ENCODE measurements around the gene ZBTB8B.
"Not testable (repeated sequence)": the region's sequence is repeated elsewhere in the genome, so short reads cannot be mapped to it uniquely, and the experiment has no call there.

ZBTB8B gene

DNA sequence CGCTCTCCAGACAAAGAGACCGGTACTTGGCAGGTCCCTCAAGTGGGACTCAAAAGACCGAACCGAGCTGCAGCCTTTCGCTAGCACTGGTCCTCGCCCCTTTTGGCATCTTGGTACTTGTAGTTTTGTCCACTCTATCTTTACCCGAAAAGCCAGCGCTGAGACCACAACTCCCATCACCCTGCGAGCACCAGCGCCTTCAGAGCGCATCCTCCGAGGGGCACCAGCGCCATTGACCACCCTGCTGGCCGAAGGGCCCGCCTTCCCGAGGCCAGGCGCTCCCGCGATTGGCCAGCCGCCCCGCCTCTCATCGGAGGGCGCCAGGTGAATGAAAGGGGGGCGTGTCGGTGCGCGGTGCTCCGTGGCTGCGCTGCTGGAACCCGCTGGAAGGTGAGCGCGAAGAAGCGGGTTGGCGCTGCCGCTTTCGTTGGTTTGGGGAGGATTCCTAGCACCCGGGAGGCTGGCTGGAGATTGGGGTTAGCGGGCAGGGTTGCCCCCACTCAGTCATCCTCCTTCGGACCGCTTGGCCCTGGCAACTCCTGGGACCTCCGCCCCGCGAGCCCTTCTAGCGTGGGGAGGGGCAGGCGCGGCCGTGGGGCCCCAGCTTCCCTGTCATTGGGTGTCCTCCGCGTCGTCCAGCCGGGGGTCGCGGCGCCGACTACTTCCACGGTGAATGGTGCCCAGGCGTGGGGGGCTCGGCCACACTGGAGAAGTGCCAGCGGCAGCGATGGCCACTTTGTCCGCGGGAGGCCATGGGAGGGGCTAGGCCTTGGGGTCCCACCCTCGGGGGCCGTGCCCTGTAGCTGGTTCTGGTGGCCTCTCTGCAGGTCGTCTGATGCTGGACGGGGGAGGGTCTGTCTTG lies at the start of gene ZBTB8B:
Gene ZBTB8B, plus strand, starts transcription at position 357 of the 862 bp plus-strand sequence. CDS start 5,553 bp downstream, outside the sequence.
- DNase-seq: no peak

GRCh38 chr1:32421775-32422174 lies 43.1 kb upstream of the ZBTB8B start:
- no peak for DNase-seq

- no peak for DNase-seq
Measured at GRCh38 chr1:32426489-32427255, 38.2 kb upstream of the ZBTB8B start.

DNA sequence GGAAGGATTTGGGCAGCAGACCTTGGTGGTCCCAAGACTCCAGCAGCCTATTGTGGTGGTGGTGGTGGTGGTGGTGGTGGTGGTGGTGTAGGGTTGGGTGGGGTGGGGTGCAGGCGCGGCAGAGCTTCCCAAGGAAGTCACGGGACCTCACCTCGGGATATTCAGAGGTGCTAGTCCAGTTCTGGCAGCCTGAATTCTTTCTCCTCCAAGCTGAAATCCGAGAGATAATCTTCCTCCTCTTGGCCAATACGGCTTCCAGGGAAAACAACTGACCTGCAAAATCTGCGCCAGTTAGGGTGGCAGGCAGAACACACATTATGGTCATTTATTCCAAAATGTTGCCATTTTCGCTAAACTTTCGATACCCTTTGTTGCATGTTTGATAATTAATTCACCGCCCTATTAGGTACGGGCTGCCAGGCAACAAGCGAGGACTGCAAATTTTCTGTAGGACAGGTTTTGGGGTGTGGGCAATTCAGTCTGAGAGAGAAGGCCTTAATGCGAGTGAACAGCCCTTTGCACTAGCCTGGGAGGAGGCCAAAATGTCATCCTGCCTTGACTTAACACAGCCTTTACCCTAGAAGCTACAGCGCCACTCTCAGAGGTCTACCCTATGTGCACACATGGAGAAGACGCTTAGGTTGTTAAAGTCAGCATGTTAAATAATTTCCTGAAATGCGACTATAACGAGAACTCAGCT lies 37.5 kb upstream of the ZBTB8B start:
- no peak for DNase-seq

DNA sequence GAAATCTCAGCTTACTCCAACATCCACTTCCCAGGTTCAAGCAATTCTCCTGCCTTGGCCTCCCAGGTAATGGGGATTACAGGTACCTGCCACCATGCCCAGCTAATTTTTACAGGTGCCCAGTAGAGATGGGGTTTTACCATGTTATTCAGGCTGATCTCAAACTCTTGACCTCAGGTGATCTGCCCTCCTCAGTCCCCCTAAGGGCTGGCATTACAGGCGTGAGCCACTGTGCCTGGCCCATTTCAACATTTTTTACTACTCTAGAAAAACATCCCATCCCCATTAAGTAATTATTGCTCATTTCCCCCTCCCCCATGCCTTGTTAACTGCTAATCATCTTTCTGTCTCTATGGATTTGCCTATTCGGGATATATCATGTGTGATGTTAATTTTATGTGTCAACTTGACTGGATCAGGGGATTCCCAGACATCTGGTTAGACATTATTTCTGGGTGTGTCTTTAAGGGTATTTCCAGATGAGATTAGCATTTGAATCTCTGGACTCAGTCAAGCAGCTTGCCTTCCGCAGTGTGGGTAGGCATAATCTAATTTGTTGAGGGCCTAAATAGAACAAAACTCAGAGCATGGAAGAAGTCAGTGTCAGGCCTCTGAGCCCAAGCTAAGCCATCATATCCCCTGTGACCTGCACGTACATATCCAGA lies 33.0 kb upstream of the ZBTB8B start:
- peak; percentile 7 for DNase-seq

DNA sequence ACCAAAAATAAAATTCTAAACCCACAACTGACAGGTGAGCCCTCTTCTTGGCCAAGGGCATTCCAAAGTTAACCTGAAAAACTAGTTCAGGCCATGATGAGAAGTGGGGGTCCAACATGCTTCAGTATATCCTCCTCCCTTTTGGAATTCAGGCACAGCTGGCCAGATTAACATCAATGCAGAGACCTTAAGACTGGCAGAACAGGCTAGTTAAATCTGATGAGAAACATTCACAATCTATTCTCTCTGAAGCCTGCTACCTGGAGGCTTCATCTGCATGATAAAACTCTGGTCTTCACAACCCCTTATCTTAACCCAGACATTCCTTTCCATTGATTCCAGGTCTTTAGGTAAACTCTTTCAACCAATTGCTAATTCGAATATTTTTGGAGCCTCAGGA lies 26.7 kb upstream of the ZBTB8B start:
- DNase-seq: no peak

DNA sequence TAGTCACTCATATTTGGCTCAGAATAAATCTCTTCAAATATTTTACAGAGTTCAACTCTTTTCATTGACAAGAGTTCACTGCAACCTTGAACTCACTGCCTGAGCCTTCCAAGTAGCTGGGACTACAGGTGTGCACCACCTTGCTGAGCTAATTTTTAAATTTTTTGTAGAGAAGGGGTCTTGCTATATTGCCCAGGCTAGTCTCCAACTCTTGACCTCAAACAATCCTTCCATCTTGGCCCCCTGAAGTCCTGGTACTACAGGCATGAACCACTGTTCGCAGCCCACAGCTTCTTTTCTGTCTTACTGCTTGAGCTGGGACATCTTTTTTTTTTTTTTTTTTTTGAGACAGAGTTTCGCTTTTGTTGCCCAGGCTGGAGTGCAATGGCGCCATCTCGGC lies 26.1 kb upstream of the ZBTB8B start:
- DNase-seq: not testable (repeated sequence)

GRCh38 chr1:32441467-32441866 lies 23.4 kb upstream of the ZBTB8B start:
- not testable (repeated sequence) for DNase-seq

- no peak for DNase-seq
Measured at GRCh38 chr1:32447469-32448185, 17.2 kb upstream of the ZBTB8B start.

GRCh38 chr1:32448186-32448772 lies 16.6 kb upstream of the ZBTB8B start:
- DNase-seq: peak; percentile 62

DNA sequence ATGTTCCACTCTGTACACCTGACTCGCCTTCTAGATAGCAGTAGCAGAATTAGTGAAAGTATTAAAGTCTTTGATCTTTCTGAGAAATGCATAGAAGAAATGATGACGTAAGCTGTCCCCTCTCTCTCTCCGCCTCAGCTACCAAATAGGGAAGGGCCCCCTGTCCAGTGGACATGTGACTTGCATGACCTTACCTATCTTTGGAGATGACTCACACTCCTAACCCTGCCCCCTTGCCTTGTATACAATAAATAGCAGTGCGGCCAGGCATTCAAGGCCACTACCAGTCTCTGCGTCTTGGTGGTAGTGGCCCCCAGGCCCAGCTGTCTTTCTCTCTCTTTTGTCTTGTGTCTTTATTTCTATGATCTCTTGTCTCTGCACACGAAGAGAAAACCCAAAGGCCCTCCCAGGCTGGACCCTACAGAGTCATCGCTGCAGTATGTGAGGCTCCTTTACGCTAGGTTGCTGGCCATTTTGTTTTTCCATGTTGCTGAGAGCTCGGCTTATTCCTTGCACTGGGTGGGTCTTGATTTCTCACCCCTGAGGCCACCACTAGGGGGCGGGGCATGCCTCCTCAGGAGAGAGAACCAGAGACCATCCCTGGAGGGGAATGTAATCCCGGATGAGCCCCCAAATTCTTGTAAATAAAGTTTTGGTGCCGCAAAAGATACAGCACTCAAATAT lies 16.0 kb upstream of the ZBTB8B start:
- DNase-seq: no peak

DNA sequence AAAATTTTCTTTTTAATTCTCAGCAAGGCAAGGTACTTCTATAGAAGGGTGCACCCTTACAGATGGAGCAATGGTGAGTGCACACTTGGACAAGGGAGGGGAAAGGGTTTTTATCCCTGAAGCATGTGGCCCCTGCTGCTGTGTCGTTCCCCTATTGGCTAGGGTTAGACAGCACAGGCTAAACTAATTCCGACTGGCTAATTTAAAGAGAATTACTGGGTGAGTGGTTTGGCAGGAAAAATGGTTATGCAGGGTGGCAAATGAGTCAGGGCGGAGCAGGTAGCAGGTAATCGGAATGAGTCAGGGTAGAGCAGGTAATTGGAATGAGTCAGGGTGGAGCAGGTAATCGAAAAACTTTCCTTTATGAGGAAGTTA lies 15.4 kb upstream of the ZBTB8B start:
- not testable (repeated sequence) for DNase-seq

- DNase-seq: no peak
Measured at GRCh38 chr1:32454726-32455125, 10.1 kb upstream of the ZBTB8B start.

- no peak for DNase-seq
Measured at GRCh38 chr1:32455958-32456357, 8.9 kb upstream of the ZBTB8B start.

DNA sequence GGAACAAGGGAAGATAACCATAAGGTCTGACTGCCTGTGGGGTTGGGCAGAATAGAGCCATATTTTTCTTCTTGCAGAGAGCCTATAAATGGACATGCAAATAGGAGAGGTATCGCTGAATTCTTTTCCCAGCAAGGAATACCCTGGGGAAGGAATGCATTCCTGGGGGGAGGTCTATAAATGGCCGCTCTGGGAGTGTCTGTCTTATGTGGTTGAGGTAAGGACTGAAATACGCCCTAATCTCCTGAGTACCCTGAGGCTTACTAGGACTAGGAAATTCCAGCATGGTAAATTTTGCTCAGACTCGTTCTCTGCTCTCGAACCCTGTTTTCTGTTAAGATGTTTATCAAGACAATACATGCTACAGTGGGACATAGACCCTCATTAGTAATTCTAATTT lies 6.1 kb upstream of the ZBTB8B start:
- DNase-seq: not testable (repeated sequence)

DNA sequence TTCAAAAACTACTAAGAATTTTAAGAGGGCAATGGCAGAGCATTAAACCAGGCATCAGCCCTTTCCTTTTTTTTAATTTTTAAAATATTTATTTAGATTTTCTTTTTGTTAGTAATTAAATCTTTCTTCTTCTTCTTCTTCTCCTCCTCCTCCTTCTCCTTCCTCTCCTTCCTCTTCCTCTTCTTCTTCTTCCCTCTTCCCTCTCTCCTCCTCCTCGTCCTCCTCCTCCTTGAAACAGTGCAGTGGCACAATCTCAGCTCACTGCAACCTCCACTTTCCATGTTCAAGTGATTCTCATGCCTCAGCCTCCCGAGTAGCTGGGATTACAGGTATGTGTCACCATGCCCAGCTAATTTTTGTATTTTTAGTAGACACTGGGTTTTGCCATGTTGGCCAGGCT lies 1.9 kb upstream of the ZBTB8B start:
- not testable (repeated sequence) for DNase-seq

GRCh38 chr1:32464191-32464715 lies 619 bp upstream of the ZBTB8B start:
- DNase-seq: no peak

GRCh38 chr1:32465578-32465933 lies 684 bp downstream of the ZBTB8B start:
- DNase-seq: peak; percentile 33

DNA sequence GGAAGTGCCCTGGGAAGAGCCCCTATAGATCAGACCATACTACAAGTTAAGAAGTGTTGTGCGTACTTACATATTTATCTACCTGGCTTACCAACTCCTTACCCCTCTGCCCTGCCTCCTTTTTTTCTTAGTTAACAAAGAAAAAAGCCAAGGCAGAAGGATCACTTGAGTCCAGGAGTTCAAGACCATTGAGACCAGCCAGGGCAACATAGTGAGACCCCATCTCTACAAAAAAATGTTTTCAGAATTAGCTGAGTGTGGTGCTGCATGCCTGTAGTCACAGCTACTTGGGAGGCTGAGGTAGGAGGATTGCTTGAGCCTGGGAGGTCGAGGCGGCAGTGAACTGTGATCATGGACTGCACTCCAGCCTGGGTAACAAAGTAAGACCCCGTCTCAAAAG lies 1.9 kb downstream of the ZBTB8B start:
- DNase-seq: no peak

DNA sequence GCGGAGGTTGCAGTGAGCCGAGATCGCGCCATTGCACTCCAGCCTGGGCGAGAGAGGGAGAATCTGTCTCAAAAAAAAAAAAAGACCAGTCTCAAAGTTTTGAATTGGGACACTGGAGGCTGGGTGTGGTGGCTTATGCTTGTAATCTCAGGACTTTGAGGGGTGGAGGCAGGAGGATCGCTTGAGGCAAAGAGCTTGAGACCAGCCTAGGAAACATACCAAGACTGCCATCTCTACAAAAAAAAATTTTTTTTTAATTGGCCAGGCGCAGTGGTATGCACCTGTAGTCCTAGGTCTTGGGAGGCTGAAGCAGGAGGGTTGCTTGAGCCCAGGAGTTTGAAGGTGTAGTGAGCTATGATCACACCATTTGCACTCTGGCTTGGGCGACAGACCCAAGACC lies 3.9 kb downstream of the ZBTB8B start:
- DNase-seq: no peak

DNA sequence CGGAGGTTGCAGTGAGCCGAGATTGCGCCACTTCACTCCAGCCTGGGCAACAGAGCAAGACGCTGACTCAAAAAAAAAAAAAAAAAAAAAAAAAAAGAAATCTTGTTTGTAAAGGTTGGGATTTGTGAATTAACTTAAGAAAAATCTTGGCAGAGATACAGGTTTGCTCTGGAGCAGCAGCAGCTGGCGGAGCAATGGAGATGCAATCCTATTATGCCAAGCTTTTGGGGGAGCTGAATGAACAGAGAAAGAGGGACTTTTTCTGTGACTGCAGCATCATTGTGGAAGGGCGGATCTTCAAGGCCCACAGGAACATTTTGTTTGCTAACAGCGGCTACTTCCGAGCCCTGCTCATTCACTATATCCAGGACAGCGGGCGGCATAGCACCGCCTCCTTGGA lies 5.6 kb downstream of the ZBTB8B start:
- DNase-seq: no peak

Data from inflammatory macrophage treated with lipopolysaccharide for 4 hours (primary cell).